CD4-positive, CD25-positive, alpha-beta regulatory T cell (primary cell): ENCODE data around the gene OR4E1. TPM values are rescaled to one million over a fixed set of nuclear protein-coding genes. Genes with fewer than 3 reads are reported as not detected.
"Not testable (repeated sequence)": the region's sequence is repeated elsewhere in the genome, so short reads cannot be mapped to it uniquely, and the experiment has no call there.

ENCODE experiments used
- ATAC-seq, 2 donors: fragments of 150-1000 bp; cut with Tn5 transposase; one replicate each; pipeline ENCODE4 v1.10.0; 2021; ENCODE audit warnings: low read depth in 2 of 2, moderate number of reproducible peaks in 2 of 2, moderate library complexity in 1 of 2
- DNase-seq, 3 donors: peaks; one replicate each; pipeline versions ENCODE4 v3.0.0 to v3.0.0-alpha.2; 2012 to 2022; ENCODE audit warnings: mixed read lengths in 1 of 3
- H3K27ac ChIP-seq: one replicate; pipeline ENCODE4 v1.7.0; 2013; ENCODE audit warnings: mild to moderate bottlenecking, low read length; ENCODE audit not compliant: insufficient read depth, poor library complexity, severe bottlenecking
- H3K27me3 ChIP-seq: one replicate; pipeline ENCODE4 v1.7.0; 2013; ENCODE audit warnings: low read length; ENCODE audit not compliant: control insufficient read depth, insufficient read depth
- H3K36me3 ChIP-seq: one replicate; pipeline ENCODE4 v1.7.0; 2013; ENCODE audit warnings: mild to moderate bottlenecking, low read length, moderate library complexity; ENCODE audit not compliant: control insufficient read depth, insufficient read depth
- H3K4me1 ChIP-seq: 2 replicates; pipeline ENCODE4 v1.7.0; 2013; ENCODE audit warnings: mild to moderate bottlenecking, low read length; ENCODE audit not compliant: insufficient read depth, control insufficient read depth, poor library complexity, severe bottlenecking
- H3K4me3 ChIP-seq: one replicate; pipeline ENCODE4 v1.7.0; 2013; ENCODE audit warnings: low read depth, mild to moderate bottlenecking, low read length, moderate library complexity
- H3K9me3 ChIP-seq, 2 experiments: 1 replicate in 1 of 2; 2 replicates in 1 of 2; pipeline ENCODE4 v1.7.0; 2013; ENCODE audit warnings: low read length in 2 of 2, mild to moderate bottlenecking in 1 of 2, moderate library complexity in 1 of 2; ENCODE audit not compliant: control insufficient read depth in 2 of 2
- H3K27ac Mint-ChIP-seq, 3 donors: one replicate each; pipeline ENCODE4 v1.8.0; 2020 to 2022; ENCODE audit warnings: mild to moderate bottlenecking in 3 of 3, mixed read lengths in 3 of 3, moderate library complexity in 2 of 3
- H3K27me3 Mint-ChIP-seq: one replicate; pipeline ENCODE4 v1.8.0; 2022; ENCODE audit warnings: mild to moderate bottlenecking, mixed read lengths
- H3K36me3 Mint-ChIP-seq: one replicate; pipeline ENCODE4 v1.8.0; 2020; ENCODE audit warnings: mixed read lengths
- H3K4me1 Mint-ChIP-seq, 4 donors: one replicate each; pipeline ENCODE4 v1.8.0; 2020 to 2022; ENCODE audit warnings: mixed read lengths in 4 of 4, mild to moderate bottlenecking in 1 of 4
- H3K4me3 Mint-ChIP-seq, 4 donors: one replicate each; pipeline ENCODE4 v1.8.0; 2020 to 2022; ENCODE audit warnings: mild to moderate bottlenecking in 4 of 4, mixed read lengths in 4 of 4, moderate library complexity in 3 of 4
- H3K9me3 Mint-ChIP-seq, 7 donors: one replicate each; pipeline ENCODE4 v1.8.0; 2020 to 2022; ENCODE audit warnings: mixed read lengths in 7 of 7, mild to moderate bottlenecking in 3 of 7, moderate library complexity in 2 of 7
- polyA plus RNA-seq, 4 donors: library from polyadenylated mRNA; unstranded; fragments of 300-500 nt; fragmentation: Illumina TruSeq; gene quantifications; one replicate each; pipeline ENCODE4 v1.2.3, GENCODE V29; 2021
- total RNA-seq: library from RNA; stranded (reverse); gene quantifications from one replicate; pipeline ENCODE4 v1.2.3, GENCODE V29; 2022

Gene OR4E1
- total and polyA plus RNA-seq, 5 donors from 2014 or later, result 0.18 TPM; not detected in 4

- Histone ChIP-seq H3K9me3 (no peaks in the 10 kb centered on the region), H3K36me3 (no peaks in the 10 kb centered on the region), H3K27ac (no peak within 1 kb of the TSS), H3K4me1 (no peaks in the 10 kb centered on the region), H3K27me3 (peaks cover 21% of the 10 kb centered on the region), H3K4me3 (no peak within 1 kb of the TSS)
- ATAC-seq, result no peak
- no peak within 1 kb of the TSS for H3K27ac Mint-ChIP-seq
- no peaks in the 10 kb centered on the region for H3K4me1 Mint-ChIP-seq
- H3K27me3 Mint-ChIP-seq, result peaks cover 22% of the 10 kb centered on the region
- H3K9me3 Mint-ChIP-seq, result peaks cover 0 to 4% (median 0%) of the 10 kb centered on the region in 7 donors
- H3K36me3 Mint-ChIP-seq, result no peaks in the 10 kb centered on the region
- no peak within 1 kb of the TSS for H3K4me3 Mint-ChIP-seq
- DNase-seq, result no peak
Measured at GRCh38 chr14:21653331-21653885, 20.2 kb downstream of the OR4E1 start, which contains the start of gene OR4E2. TSS of gene OR4E2 (plus strand) at chr14:21653835. CDS start at chr14:21665083, 11,248 bp downstream.

GRCh38 chr14:21652209-21652808, 21.3 kb downstream of the OR4E1 start:
- Mint-ChIP-seq H3K9me3 (peaks cover 0 to 4% (median 0%) of the 10 kb centered on the region in 7 donors), H3K27ac (no peak overlapping the region), H3K36me3 (no peaks in the 10 kb centered on the region), H3K27me3 (peaks cover 31% of the 10 kb centered on the region), H3K4me1 (no peaks in the 10 kb centered on the region), H3K4me3 (no peak overlapping the region)
- Histone ChIP-seq H3K27me3 (peaks cover 19% of the 10 kb centered on the region), H3K27ac (no peak overlapping the region), H3K4me1 (no peaks in the 10 kb centered on the region), H3K36me3 (no peaks in the 10 kb centered on the region), H3K9me3 (no peaks in the 10 kb centered on the region), H3K4me3 (no peak overlapping the region)
- ATAC-seq (no peak), DNase-seq (no peak)

GRCh38 chr14:21647380-21647779, 26.2 kb downstream of the OR4E1 start:
- no peak overlapping the region for H3K27ac Mint-ChIP-seq
- no peaks in the 10 kb centered on the region for H3K36me3 ChIP-seq
- H3K4me1 ChIP-seq, result no peaks in the 10 kb centered on the region
- no peak overlapping the region for H3K27ac ChIP-seq
- H3K27me3 Mint-ChIP-seq, result peaks cover 40% of the 10 kb centered on the region
- no peak overlapping the region for H3K4me3 ChIP-seq
- no peaks in the 10 kb centered on the region for H3K36me3 Mint-ChIP-seq
- H3K9me3 Mint-ChIP-seq, result peaks cover 0 to 4% (median 0%) of the 10 kb centered on the region in 7 donors
- DNase-seq, result no peak
- H3K9me3 ChIP-seq, result no peaks in the 10 kb centered on the region
- H3K27me3 ChIP-seq, result peaks cover 16% of the 10 kb centered on the region
- H3K4me1 Mint-ChIP-seq, result no peaks in the 10 kb centered on the region
- H3K4me3 Mint-ChIP-seq, result no peak overlapping the region
- no peak for ATAC-seq

GRCh38 chr14:21643407-21643806, 30.2 kb downstream of the OR4E1 start:
- Mint-ChIP-seq H3K4me1 (peaks cover 0 to 6% (median 0%) of the 10 kb centered on the region in 4 donors), H3K4me3 (peak overlapping the region in 1 of 4 donors; percentile 16), H3K27me3 (peaks cover 38% of the 10 kb centered on the region), H3K9me3 (peaks cover 0 to under 1% (median 0%) of the 10 kb centered on the region in 7 donors), H3K36me3 (no peaks in the 10 kb centered on the region), H3K27ac (peak overlapping the region in 1 of 3 donors; percentile 60)
- Histone ChIP-seq H3K27ac (no peak overlapping the region), H3K27me3 (peaks cover 8% of the 10 kb centered on the region), H3K36me3 (no peaks in the 10 kb centered on the region), H3K4me3 (peak overlapping the region; percentile 9), H3K9me3 (no peaks in the 10 kb centered on the region), H3K4me1 (no peaks in the 10 kb centered on the region)
- DNase-seq (no peak), ATAC-seq (no peak)

- DNase-seq (no peak), ATAC-seq (no peak)
- Histone ChIP-seq H3K36me3 (no peaks in the 10 kb centered on the region), H3K4me1 (no peaks in the 10 kb centered on the region), H3K27ac (no peak overlapping the region), H3K9me3 (no peaks in the 10 kb centered on the region), H3K4me3 (peak overlapping the region; percentile 9), H3K27me3 (peaks cover 8% of the 10 kb centered on the region)
- H3K27me3 Mint-ChIP-seq, result peaks cover 33% of the 10 kb centered on the region
- no peaks in the 10 kb centered on the region for H3K36me3 Mint-ChIP-seq
- H3K9me3 Mint-ChIP-seq, result no peaks in the 10 kb centered on the region
- peak overlapping the region in 2 of 4 donors; percentile 16 to 56 for H3K4me3 Mint-ChIP-seq
- H3K27ac Mint-ChIP-seq, result no peak overlapping the region
- peaks cover 0 to 6% (median 0%) of the 10 kb centered on the region in 4 donors for H3K4me1 Mint-ChIP-seq
Measured at GRCh38 chr14:21642683-21643082, 30.9 kb downstream of the OR4E1 start.

- H3K4me1 ChIP-seq, result no peaks in the 10 kb centered on the region
- Mint-ChIP-seq H3K27ac (peak within 1 kb of the TSS in 1 of 3 donors; percentile 12), H3K9me3 (peaks cover 0 to 5% (median 0%) of the 10 kb centered on the region in 7 donors), H3K27me3 (peaks cover 29% of the 10 kb centered on the region), H3K4me3 (no peak within 1 kb of the TSS), H3K36me3 (no peaks in the 10 kb centered on the region), H3K4me1 (no peaks in the 10 kb centered on the region)
- no peaks in the 10 kb centered on the region for H3K36me3 ChIP-seq
- no peak for ATAC-seq
- peaks cover 6% of the 10 kb centered on the region for H3K27me3 ChIP-seq
- no peak for DNase-seq
- H3K9me3 ChIP-seq, result no peaks in the 10 kb centered on the region
- no peak within 1 kb of the TSS for H3K27ac ChIP-seq
- no peak within 1 kb of the TSS for H3K4me3 ChIP-seq
Measured at GRCh38 chr14:21634840-21635239, 38.8 kb downstream of the OR4E1 start, which contains the start of gene OR10G2. TSS of gene OR10G2 (minus strand) at chr14:21634940. CDS start at chr14:21634842, 98 bp downstream.

GRCh38 chr14:21631084-21631483, 42.5 kb downstream of the OR4E1 start:
- Mint-ChIP-seq H3K27ac (no peak overlapping the region), H3K9me3 (peaks cover 0 to 5% (median 0%) of the 10 kb centered on the region in 7 donors), H3K4me3 (no peak overlapping the region), H3K36me3 (no peaks in the 10 kb centered on the region), H3K4me1 (no peaks in the 10 kb centered on the region), H3K27me3 (peaks cover 20% of the 10 kb centered on the region)
- Histone ChIP-seq H3K4me3 (no peak overlapping the region), H3K4me1 (no peaks in the 10 kb centered on the region), H3K9me3 (no peaks in the 10 kb centered on the region), H3K27ac (no peak overlapping the region), H3K27me3 (peaks cover 7% of the 10 kb centered on the region), H3K36me3 (no peaks in the 10 kb centered on the region)
- ATAC-seq, result no peak
- DNase-seq, result peak in 1 of 3 donors; percentile 16

GRCh38 chr14:21630503-21630902, 43.1 kb downstream of the OR4E1 start:
- not testable (repeated sequence) for H3K4me3 ChIP-seq, ATAC-seq, H3K9me3 Mint-ChIP-seq, H3K9me3 ChIP-seq, H3K36me3 ChIP-seq, H3K4me1 ChIP-seq, H3K36me3 Mint-ChIP-seq, DNase-seq, H3K27ac ChIP-seq, H3K4me3 Mint-ChIP-seq, H3K27ac Mint-ChIP-seq, H3K27me3 ChIP-seq, H3K4me1 Mint-ChIP-seq
- H3K27me3 Mint-ChIP-seq, result peaks cover 16% of the 10 kb centered on the region
